GM12801 (cell line): Measurements from ENCODE around the gene KDM4C.

Source experiments
- TF ChIP-seq, protein P1 (sequence below): IDR thresholded peaks from one replicate; pipeline ENCODE4 v1.5.1; 2011; ENCODE audit warnings: control low read depth; ENCODE audit not compliant: insufficient read length; ENCODE audit errors: extremely low read depth

Gene KDM4C

DNA sequence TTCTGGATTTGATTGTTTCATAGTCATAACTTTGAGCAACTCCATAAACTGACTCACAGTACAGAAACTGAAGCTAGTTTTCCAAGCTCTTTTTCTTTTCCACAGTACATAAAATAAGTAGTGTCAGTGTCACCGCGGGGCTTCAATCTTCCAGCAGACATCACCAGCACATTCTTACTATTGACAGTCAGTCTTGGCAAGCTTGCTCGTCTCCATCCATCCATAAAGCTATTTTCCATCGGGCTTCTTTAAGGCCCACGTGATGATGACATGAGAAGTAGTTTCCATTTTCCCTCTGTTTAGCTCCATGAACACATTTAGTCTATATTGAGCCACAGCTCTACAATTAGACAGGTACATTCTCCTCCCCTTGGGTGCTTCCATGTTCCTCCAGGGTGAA, 443.4 kb downstream of the KDM4C start:
- TF ChIP-seq, protein P1, sequence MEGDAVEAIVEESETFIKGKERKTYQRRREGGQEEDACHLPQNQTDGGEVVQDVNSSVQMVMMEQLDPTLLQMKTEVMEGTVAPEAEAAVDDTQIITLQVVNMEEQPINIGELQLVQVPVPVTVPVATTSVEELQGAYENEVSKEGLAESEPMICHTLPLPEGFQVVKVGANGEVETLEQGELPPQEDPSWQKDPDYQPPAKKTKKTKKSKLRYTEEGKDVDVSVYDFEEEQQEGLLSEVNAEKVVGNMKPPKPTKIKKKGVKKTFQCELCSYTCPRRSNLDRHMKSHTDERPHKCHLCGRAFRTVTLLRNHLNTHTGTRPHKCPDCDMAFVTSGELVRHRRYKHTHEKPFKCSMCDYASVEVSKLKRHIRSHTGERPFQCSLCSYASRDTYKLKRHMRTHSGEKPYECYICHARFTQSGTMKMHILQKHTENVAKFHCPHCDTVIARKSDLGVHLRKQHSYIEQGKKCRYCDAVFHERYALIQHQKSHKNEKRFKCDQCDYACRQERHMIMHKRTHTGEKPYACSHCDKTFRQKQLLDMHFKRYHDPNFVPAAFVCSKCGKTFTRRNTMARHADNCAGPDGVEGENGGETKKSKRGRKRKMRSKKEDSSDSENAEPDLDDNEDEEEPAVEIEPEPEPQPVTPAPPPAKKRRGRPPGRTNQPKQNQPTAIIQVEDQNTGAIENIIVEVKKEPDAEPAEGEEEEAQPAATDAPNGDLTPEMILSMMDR: no peak

DNA sequence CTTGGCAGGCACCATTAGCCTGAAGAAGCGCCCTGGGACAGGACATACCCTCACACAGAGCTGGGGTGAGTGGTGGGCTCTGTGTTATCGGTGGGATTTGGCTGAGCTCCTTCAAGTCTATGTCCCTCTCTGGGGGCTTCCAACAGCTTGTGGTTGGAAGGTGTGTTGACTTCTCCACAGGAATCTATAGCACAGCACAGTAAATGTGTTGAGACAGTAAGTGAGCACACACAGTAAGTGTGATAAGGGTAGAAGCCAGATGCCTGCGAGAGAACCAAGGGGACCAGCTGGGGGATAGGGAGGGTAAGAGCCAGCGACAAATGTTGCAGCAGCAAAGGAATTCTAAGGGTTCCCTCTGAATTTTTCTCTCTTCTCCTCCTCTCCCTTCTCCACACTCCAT, 448.0 kb downstream of the KDM4C start:
- TF ChIP-seq, protein P1: no peak

DNA sequence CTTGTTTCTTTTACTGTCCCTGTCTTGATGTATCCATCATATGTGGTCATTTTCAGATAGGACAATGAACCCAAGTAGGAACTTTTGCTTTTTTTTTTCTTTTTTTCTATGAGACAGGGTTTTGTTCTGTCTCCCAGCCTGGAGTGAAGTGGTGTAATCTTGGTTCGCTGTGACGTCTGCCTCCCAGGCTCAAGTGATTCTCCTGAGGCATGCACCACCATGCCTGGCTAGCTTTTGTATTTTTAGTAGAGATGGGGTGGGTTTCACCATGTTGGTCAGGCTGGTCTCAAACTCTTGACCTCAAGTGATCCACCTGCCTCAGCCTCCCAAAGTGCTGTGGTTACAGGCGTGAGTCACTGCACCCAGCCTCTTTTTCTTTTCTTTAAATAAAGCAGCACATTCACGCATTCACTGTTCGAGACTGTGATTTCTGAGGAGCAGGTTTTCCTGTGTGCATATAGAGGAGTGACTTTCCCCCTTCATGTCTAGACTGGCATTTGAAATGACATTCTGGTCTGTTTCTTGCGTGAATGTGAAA, 448.5 kb downstream of the KDM4C start:
- TF ChIP-seq, protein P1: no peak

DNA sequence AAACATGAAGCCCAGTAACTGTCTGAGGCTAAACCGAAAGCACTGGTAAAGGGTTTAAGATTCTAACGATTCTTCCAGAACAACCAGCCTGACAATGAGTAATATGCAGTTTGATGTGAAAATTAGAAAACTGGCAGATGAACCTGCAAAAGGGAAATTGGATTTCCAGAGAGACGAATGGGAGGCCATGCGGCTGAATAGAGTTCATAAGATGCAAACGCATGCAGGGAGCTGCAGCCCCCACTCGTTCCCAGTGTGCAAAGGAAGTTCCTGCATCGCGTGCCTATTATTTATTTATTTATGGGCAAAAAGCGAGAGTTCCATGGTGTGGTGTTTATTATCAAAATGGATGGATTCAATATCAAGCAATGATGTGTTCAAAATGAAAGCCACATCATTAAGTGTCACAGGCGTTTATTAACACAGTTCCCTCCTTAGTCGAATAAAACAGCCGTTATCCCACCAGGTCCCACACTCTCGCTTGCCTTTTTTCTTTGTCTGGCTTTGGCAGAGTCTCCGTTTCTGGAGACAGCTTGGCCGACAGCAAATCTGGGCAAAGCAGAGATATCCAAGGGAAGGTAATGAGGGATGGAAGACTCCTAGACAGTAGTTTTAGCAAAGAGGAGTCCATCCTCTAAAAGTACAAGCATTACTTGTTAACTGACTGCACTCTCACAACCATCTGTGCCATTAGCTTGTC, 451.4 kb downstream of the KDM4C start:
- TF ChIP-seq, protein P1: no peak

DNA sequence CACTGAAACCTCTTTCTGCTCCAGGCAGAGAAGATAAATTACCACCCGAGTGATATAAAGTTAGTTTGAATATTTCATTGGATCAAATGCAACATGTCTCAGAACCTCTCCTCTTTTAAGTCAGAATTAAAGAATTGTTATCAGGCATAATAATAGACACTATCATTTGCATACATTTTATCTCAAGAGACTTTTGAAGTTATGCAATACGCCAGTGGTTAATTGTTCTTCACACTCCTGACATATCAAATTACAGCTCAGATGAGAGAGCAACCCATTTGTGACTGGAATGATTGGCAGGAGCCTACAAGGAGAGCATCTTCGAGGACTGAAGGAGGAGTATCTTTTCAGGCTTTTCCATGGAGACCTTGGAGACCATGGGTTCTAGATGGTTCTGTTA, 452.2 kb downstream of the KDM4C start:
- TF ChIP-seq, protein P1: no peak

DNA sequence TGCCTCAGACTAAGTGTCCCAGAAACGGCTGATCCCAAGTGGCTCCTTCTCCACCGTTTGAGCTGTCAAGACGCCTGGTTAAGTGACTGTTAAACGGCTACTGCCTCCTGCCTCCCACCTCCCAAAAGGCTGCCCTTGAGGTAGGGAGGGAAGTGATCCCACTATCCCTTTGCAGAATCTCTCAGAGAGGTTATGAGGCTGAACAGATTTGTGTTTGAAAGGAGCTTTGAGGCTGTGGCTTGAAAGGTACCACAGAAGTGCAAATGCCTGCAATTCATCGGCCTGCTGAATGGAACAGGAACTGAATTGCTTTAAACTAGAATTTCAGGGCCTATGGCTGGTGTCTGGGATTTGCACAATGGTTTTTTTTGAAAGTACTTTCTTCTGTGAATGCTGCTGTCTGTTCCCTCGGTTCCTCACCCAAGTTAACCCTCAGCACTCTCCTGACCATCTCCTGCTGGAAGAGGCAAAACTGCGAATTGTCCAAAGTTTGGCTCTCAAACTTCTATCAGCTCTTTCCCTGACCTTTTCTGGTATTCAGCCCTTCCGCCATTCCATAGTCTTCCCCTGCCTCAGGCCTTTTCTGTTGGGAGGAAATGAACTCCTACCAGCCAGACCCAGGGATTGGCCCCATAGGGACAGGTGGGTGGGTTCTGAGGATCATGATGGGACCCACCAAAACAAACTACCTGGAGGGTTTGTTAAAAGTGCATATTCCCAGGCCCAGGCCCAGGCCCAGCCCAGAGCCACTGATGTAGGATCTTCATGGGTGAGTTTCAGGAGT, 453.3 kb downstream of the KDM4C start:
- TF ChIP-seq, protein P1: no peak

DNA sequence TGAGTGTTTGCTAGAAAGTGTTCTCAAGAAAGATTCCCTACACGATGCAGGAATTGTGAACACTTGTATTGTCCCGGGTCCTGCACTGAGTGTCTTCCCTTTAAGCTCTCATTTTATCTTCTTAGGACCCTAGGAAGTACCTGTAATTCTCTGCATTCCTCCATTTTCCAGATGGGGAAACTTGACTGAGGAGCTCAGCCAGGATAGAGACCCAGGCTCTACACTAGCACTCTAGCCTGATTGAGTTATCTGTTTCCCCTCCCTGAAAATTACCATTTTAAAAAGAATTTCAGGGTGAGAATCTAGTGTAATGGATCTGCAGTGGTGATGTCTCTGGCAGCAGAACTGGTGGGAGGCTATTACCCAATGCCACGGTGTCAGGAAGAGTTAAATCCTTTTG, 453.9 kb downstream of the KDM4C start:
- TF ChIP-seq, protein P1: no peak
